IMR-90 (cell line): Measurements from ENCODE around the gene LYRM2. TPM values are rescaled to one million over a fixed set of nuclear protein-coding genes. Genes with fewer than 3 reads are reported as not detected.

Experiments used
- ATAC-seq: fragments of 200-7000 bp; cut with Tn5 transposase; 2 replicates; pipeline ENCODE4 v1.9.1; 2020; ENCODE audit warnings: low read depth, mild to moderate bottlenecking, moderate library complexity
- BruUV-seq: library from RNA; stranded (reverse); fragments of 400-500 nt; replicated peaks from 2 replicates; lab custom pipeline; 2021; lab: Mats Ljungman, UMichigan
- CTCF ChIA-PET: fragments of 300-600 bp; formaldehyde crosslinking; extraction: SDS; loops from one replicate; lab custom pipeline; 2021; ENCODE audit warnings: antibody characterized with exemption; lab: Yijun Ruan, JAX
- POLR2A ChIA-PET: fragments of 300-600 bp; sonication (Branson Sonifier 250); formaldehyde crosslinking; loops from one replicate; lab custom pipeline; 2022; ENCODE audit warnings: antibody characterized with exemption; ENCODE audit not compliant: unreplicated experiment; lab: Charles Lee
- DNase-seq: peaks from one replicate; pipeline ENCODE4 v3.0.0; 2013
- H2AFZ ChIP-seq: replicated peaks from 2 replicates; pipeline ENCODE3; 2013; ENCODE audit warnings: low read length, mild to moderate bottlenecking; ENCODE audit not compliant: poor library complexity
- H2AK5ac ChIP-seq: 2 replicates; pipeline ENCODE4 v1.6.1; 2013; ENCODE audit warnings: low read depth, low read length, inconsistent platforms
- H2AK9ac ChIP-seq: replicated peaks from 2 replicates; pipeline ENCODE3; 2013; ENCODE audit warnings: mild to moderate bottlenecking, low read depth, low read length, moderate library complexity; ENCODE audit not compliant: poor library complexity
- H2BK120ac ChIP-seq: 2 replicates; pipeline ENCODE4 v1.6.1; 2013; ENCODE audit warnings: low read depth, low read length, inconsistent platforms
- H2BK15ac ChIP-seq: 3 replicates; pipeline ENCODE4 v1.6.1; 2013; ENCODE audit warnings: low read depth, low read length, inconsistent platforms
- H2BK20ac ChIP-seq: 2 replicates; pipeline ENCODE4 v1.6.1; 2013; ENCODE audit warnings: low read depth, mild to moderate bottlenecking, inconsistent platforms, low read length, moderate library complexity
- H2BK5ac ChIP-seq: 2 replicates; pipeline ENCODE4 v1.6.1; 2013; ENCODE audit warnings: mild to moderate bottlenecking, low read depth, low read length, inconsistent platforms; ENCODE audit not compliant: poor library complexity, severe bottlenecking
- H3K14ac ChIP-seq: replicated peaks from 2 replicates; pipeline ENCODE4 v1.6.1; 2013; ENCODE audit warnings: low read depth, low read length, inconsistent platforms
- H3K18ac ChIP-seq: 2 replicates; pipeline ENCODE4 v1.6.1; 2013; ENCODE audit warnings: low read depth, low read length, control low read depth
- H3K23ac ChIP-seq: 2 replicates; pipeline ENCODE4 v1.6.1; 2013; ENCODE audit warnings: low read depth, low read length, inconsistent platforms
- H3K27ac ChIP-seq: 2 replicates; pipeline ENCODE4 v1.5.1; 2013; ENCODE audit warnings: mild to moderate bottlenecking, control low read depth, low read length; ENCODE audit not compliant: insufficient read depth
- H3K27me3 ChIP-seq: 2 replicates; pipeline ENCODE4 v1.6.1; 2013; ENCODE audit warnings: low read length; ENCODE audit not compliant: control insufficient read depth, insufficient read depth
- H3K36me3 ChIP-seq: 2 replicates; pipeline ENCODE4 v1.6.1; 2013; ENCODE audit warnings: low read length, mixed read lengths; ENCODE audit not compliant: control insufficient read depth, insufficient read depth
- H3K4ac ChIP-seq: 2 replicates; pipeline ENCODE4 v1.6.1; 2013; ENCODE audit warnings: low read depth, low read length, inconsistent platforms
- H3K4me1 ChIP-seq: 2 replicates; pipeline ENCODE4 v1.6.1; 2013; ENCODE audit warnings: low read length, mixed read lengths; ENCODE audit not compliant: control insufficient read depth, insufficient read depth
- H3K4me2 ChIP-seq: 2 replicates; pipeline ENCODE4 v1.6.1; 2013; ENCODE audit warnings: low read depth, mild to moderate bottlenecking, control low read depth, low read length, moderate library complexity
- H3K4me3 ChIP-seq: 2 replicates; pipeline ENCODE4 v1.5.1; 2013; ENCODE audit warnings: low read depth, mild to moderate bottlenecking, control low read depth, low read length, moderate library complexity; ENCODE audit not compliant: insufficient read depth
- H3K56ac ChIP-seq: 2 replicates; pipeline ENCODE4 v1.6.1; 2013; ENCODE audit warnings: low read length, inconsistent platforms; ENCODE audit not compliant: insufficient read depth; ENCODE audit errors: extremely low read depth
- H3K79me1 ChIP-seq, 2 experiments: 2 replicates each; pipeline ENCODE4 v1.6.1; 2013; ENCODE audit warnings: low read length in 2 of 2, inconsistent platforms in 1 of 2, low read depth in 1 of 2
- H3K9ac ChIP-seq: 2 replicates; pipeline ENCODE4 v1.6.1; 2013; ENCODE audit warnings: low read depth, low read length, control low read depth
- H3K9me1 ChIP-seq: 2 replicates; pipeline ENCODE4 v1.6.1; 2013; ENCODE audit warnings: low read length, inconsistent platforms; ENCODE audit not compliant: insufficient read depth
- H3K9me3 ChIP-seq: 2 replicates; pipeline ENCODE4 v1.6.1; 2013; ENCODE audit warnings: low read length; ENCODE audit not compliant: control insufficient read depth, insufficient read depth
- H4K20me1 ChIP-seq: 2 replicates; pipeline ENCODE4 v1.6.1; 2013; ENCODE audit warnings: low read length, inconsistent platforms; ENCODE audit not compliant: insufficient read depth
- H4K5ac ChIP-seq: 2 replicates; pipeline ENCODE4 v1.6.1; 2013; ENCODE audit warnings: mild to moderate bottlenecking, low read depth, low read length, control low read depth
- H4K8ac ChIP-seq, 2 experiments: 2 replicates each; pipeline ENCODE4 v1.6.1; 2013; ENCODE audit warnings: low read depth in 2 of 2, low read length in 2 of 2, control low read depth in 1 of 2, inconsistent platforms in 1 of 2
- H4K91ac ChIP-seq: 2 replicates; pipeline ENCODE4 v1.6.1; 2013; ENCODE audit warnings: low read depth, low read length, inconsistent platforms; ENCODE audit not compliant: insufficient read depth
- CEBPB ChIP-seq: IDR thresholded peaks from 2 replicates; pipeline ENCODE4 v1.6.1; 2012; ENCODE audit warnings: low read depth, low read length, improper control_type of control experiment
- CHD1 ChIP-seq: IDR thresholded peaks from 2 replicates; pipeline ENCODE4 v1.6.1; 2012; ENCODE audit warnings: low read depth, low read length, improper control_type of control experiment
- ELK1 ChIP-seq: fragments of 150-350 bp; IDR thresholded peaks from 2 replicates; pipeline ENCODE4 v1.6.1; 2016; ENCODE audit warnings: low read depth, mild to moderate bottlenecking, low read length, moderate library complexity, borderline replicate concordance
- MAFK ChIP-seq: IDR thresholded peaks from 2 replicates; pipeline ENCODE4 v1.6.1; 2012; ENCODE audit warnings: low read depth, low read length, improper control_type of control experiment
- MAZ ChIP-seq: IDR thresholded peaks from 2 replicates; pipeline ENCODE4 v1.6.1; 2012; ENCODE audit warnings: low read depth, mild to moderate bottlenecking, low read length, improper control_type of control experiment, moderate library complexity, borderline replicate concordance
- MXI1 ChIP-seq: IDR thresholded peaks from 2 replicates; pipeline ENCODE4 v1.6.1; 2012; ENCODE audit warnings: low read depth, mild to moderate bottlenecking, low read length, moderate library complexity, borderline replicate concordance
- NFE2L2 ChIP-seq: fragments of 150-350 bp; IDR thresholded peaks from 2 replicates; pipeline ENCODE4 v1.6.1; 2016; ENCODE audit warnings: low read depth, mild to moderate bottlenecking, low read length
- POLR2A ChIP-seq: IDR thresholded peaks from 2 replicates; pipeline ENCODE4 v1.6.1; 2012; ENCODE audit warnings: mild to moderate bottlenecking, low read depth, low read length
- RAD21 ChIP-seq: IDR thresholded peaks from 2 replicates; pipeline ENCODE4 v1.6.1; 2012; ENCODE audit warnings: low read length, improper control_type of control experiment
- RFX5 ChIP-seq: IDR thresholded peaks from 2 replicates; pipeline ENCODE4 v1.8.0; 2012; ENCODE audit warnings: low read depth, mild to moderate bottlenecking, low read length, moderate library complexity
- SMC3 ChIP-seq: fragments of 150-350 bp; IDR thresholded peaks from 2 replicates; pipeline ENCODE4 v1.6.1; 2016; ENCODE audit warnings: low read depth, mild to moderate bottlenecking, antibody characterized with exemption, low read length, moderate library complexity
- WGBS, 2 experiments: methylation state at CpG; one replicate each; pipeline versions ENCODE4 v1.1.5 to v1.1.7; 2013; ENCODE audit warnings: missing lambda C conversion rate in 2 of 2; ENCODE audit not compliant: insufficient read length in 1 of 2; ENCODE audit errors: extremely low coverage in 2 of 2; 5-methylcytosine and 5-hydroxymethylcytosine counted together
- dilution Hi-C: fragments of 300-500 bp; cut with HindIII; formaldehyde crosslinking; loops from one replicate; pipeline ENCODE4 v1.14.3; 2018; ENCODE audit warnings: low sequenced_read_pairs; ENCODE audit not compliant: unreplicated experiment
- in situ Hi-C: fragments of 300-500 bp; cut with MboI; formaldehyde crosslinking; loops from 3 replicates; pipeline ENCODE4 v1.14.3; 2019; ENCODE audit warnings: low sequenced_read_pairs, inconsistent platforms, mixed read lengths
- intact Hi-C: fragments of 100-400 bp; cut with micrococcal nuclease; formaldehyde crosslinking; loops from 2 replicates; pipeline ENCODE4 v1.10.0; 2022
- polyA plus RNA-seq, 3 experiments: library from polyadenylated mRNA; depleted of rRNA; stranded (reverse); fragments of >200 nt; gene quantifications; 2 replicates each; pipeline ENCODE4 v1.2.3, GENCODE V29; 2012; ENCODE audit warnings: low replicate concordance in 1 of 3
- total RNA-seq: library from RNA; depleted of rRNA; stranded (reverse); fragments of >200 nt; gene quantifications from 2 replicates; pipeline ENCODE4 v1.2.3, GENCODE V29; 2012
- TF ChIP-seq, protein P1 (sequence below): fragments of 150-350 bp; IDR thresholded peaks from 2 replicates; pipeline ENCODE4 v1.6.1; 2017; ENCODE audit warnings: mild to moderate bottlenecking, antibody characterized with exemption, low read length, low read depth
- TF ChIP-seq, protein P2 (sequence below): conservative IDR thresholded peaks from 2 replicates; pipeline ENCODE4 v1.5.1; 2012; ENCODE audit warnings: mild to moderate bottlenecking, low read depth, low read length, improper control_type of control experiment

LYRM2 gene
- total and polyA plus RNA-seq, 2 of the 4 experiments (the other 2 are of a cell fraction), result 14.0 to 24.0 TPM

GRCh38 chr6:89563866-89564265 is 74.7 kb downstream of the LYRM2 start:
- Histone ChIP-seq H3K4me2 (no peak overlapping the region), H2AK5ac (no peak overlapping the region), H2BK5ac (no peak overlapping the region), H4K91ac (no peak overlapping the region), H3K79me1 (no peaks in the 10 kb centered on the region), H4K5ac (no peak overlapping the region), H4K20me1 (no peaks in the 10 kb centered on the region), H3K18ac (no peak overlapping the region), H3K9me3 (no peaks in the 10 kb centered on the region), H2BK15ac (no peak overlapping the region), H3K56ac (no peak overlapping the region), H2AK9ac (no peak overlapping the region), H3K36me3 (no peaks in the 10 kb centered on the region), H3K14ac (no peak overlapping the region), H4K8ac (no peak overlapping the region), H3K23ac (no peak overlapping the region), H2AFZ (no peak overlapping the region), H3K27ac (no peak overlapping the region), H3K4me1 (no peaks in the 10 kb centered on the region), H2BK120ac (no peak overlapping the region), H3K9me1 (no peaks in the 10 kb centered on the region), H3K27me3 (peaks cover 9% of the 10 kb centered on the region), H3K4me3 (no peak overlapping the region), H2BK20ac (no peak overlapping the region), H3K4ac (no peak overlapping the region), H3K9ac (no peak overlapping the region)
- ATAC-seq (no peak), DNase-seq (no peak)
- dilution Hi-C loops (no loop called here), intact Hi-C loops (no loop called here), in situ Hi-C loops (no loop called here)
- TF ChIP-seq, protein P1, sequence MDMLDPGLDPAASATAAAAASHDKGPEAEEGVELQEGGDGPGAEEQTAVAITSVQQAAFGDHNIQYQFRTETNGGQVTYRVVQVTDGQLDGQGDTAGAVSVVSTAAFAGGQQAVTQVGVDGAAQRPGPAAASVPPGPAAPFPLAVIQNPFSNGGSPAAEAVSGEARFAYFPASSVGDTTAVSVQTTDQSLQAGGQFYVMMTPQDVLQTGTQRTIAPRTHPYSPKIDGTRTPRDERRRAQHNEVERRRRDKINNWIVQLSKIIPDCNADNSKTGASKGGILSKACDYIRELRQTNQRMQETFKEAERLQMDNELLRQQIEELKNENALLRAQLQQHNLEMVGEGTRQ, result no peak
- TF ChIP-seq POLR2A (no peak), SMC3 (no peak), MAZ (no peak), CEBPB (no peak), ELK1 (no peak), NFE2L2 (no peak), MXI1 (no peak), CHD1 (no peak), MAFK (no peak), RAD21 (no peak), RFX5 (no peak)
- TF ChIP-seq, protein P2, sequence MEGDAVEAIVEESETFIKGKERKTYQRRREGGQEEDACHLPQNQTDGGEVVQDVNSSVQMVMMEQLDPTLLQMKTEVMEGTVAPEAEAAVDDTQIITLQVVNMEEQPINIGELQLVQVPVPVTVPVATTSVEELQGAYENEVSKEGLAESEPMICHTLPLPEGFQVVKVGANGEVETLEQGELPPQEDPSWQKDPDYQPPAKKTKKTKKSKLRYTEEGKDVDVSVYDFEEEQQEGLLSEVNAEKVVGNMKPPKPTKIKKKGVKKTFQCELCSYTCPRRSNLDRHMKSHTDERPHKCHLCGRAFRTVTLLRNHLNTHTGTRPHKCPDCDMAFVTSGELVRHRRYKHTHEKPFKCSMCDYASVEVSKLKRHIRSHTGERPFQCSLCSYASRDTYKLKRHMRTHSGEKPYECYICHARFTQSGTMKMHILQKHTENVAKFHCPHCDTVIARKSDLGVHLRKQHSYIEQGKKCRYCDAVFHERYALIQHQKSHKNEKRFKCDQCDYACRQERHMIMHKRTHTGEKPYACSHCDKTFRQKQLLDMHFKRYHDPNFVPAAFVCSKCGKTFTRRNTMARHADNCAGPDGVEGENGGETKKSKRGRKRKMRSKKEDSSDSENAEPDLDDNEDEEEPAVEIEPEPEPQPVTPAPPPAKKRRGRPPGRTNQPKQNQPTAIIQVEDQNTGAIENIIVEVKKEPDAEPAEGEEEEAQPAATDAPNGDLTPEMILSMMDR, result no peak
- ChIA-PET CTCF (no interaction called here), POLR2A (no interaction called here)
- BruUV-seq, result no TSS peak
- no CpG with 5 or more reads among the region's 1 CpG for WGBS, 2 experiments
